ENCODE data around the gene SLC38A2.

The SLC38A2 gene

DNA sequence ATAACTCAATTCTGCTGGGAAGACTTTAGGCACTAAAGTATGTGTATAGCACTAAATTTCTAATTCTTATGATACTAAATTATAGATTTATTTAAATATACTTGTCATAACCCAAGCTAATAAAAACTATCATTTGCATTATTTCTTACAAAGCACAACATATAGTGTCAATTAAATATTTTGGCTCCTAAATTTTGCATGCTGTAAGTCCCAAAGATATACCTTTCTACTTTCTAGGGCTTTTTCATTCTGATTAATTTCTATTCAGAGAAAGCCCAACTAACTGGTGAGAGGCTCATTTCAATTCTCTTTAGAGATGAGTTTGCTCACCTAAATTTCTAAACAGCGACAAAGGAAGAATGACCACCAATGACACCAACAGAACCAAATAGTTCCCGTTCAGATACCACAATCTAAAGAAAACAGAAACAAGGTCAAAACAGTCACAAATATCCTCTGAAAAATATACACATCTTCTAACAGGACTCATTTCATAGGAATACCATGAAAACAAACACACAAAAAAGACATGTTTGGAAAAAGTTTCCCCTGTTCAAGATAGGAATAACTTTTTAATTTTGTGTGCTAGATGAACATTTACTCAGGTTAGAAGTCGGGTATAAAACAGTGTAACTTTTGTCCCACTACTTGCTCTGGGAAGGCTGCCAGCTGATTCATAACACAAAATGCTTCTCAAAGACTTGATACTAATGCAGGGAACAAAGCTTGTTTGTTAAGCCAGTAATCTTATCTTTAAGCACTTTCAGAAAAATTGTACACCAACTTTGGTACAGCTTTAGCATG lies 7.6 kb downstream of the SLC38A2 start:
- Mint-ChIP-seq H3K4me1 (ENCODE audit: low read depth) (peaks cover 88% of the 10 kb centered on the region), H3K9me3 (no peaks in the 10 kb centered on the region), H3K4me3 (peak overlapping the region; percentile 41), H3K27ac (peak overlapping the region; percentile 88), H3K36me3 (ENCODE audit: low read depth) (peaks cover 97% of the 10 kb centered on the region), H3K27me3 (no peaks in the 10 kb centered on the region)
- DNase-seq: no peak

DNA sequence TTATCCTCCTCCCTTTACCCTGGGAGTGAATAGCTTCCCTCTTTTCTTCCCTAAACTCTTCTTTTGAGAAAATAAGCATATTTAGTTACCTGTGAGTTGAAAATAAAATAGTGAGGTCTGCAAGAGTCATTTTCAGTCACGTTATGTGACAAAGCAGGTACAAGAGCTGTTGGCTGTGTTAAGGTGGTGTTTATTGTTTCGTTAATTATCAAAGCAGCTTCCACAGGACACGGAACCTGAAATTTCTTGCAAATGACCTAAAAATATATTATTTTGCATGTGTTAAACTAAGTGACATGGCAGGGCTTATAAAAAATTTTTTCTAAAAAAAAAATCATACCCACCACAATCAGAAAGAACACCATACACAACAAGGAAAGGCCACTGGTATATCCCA lies 8.3 kb downstream of the SLC38A2 start:
- Mint-ChIP-seq H3K4me1 (ENCODE audit: low read depth) (peaks cover 85% of the 10 kb centered on the region), H3K27me3 (no peaks in the 10 kb centered on the region), H3K36me3 (ENCODE audit: low read depth) (peaks cover 97% of the 10 kb centered on the region), H3K9me3 (no peaks in the 10 kb centered on the region), H3K27ac (no peak overlapping the region), H3K4me3 (no peak overlapping the region)
- no peak for DNase-seq

DNA sequence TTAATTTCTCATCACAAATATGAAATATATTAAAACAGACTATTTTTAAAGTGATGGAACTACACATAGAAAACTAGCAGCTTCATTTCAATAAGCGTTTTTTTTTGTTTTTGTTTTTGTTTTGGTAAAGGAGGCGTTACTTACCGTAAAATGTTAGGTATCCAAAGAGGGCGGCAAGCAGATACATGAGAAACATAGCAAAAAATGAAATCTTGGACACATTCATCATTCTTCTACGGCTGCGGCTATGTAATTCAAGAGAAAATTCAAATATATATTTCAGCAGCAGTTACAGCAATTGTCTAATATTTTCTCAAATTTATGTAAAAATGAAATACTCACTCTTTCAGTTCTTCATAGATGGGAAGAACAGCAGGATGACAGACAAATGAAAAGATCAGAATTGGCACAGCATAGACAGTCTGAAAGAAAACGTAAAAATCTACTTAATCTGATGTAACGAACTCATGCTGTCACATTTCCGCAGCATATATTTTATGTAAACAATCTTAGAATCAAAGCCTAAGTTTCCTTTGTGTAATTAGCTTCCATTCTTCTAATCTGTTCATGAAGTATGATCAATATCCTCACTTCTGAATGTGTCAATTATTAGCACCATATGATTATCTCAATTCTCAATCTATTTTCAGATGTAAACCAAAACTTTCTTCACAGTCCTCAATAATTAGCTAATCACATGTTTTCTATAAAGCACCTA lies 8.8 kb downstream of the SLC38A2 start:
- peaks cover 97% of the 10 kb centered on the region for H3K36me3 Mint-ChIP-seq (ENCODE audit: low read depth)
- DNase-seq: no peak
- no peaks in the 10 kb centered on the region for H3K9me3 Mint-ChIP-seq
- no peak overlapping the region for H3K4me3 Mint-ChIP-seq
- no peaks in the 10 kb centered on the region for H3K27me3 Mint-ChIP-seq
- H3K4me1 Mint-ChIP-seq (ENCODE audit: low read depth): peaks cover 82% of the 10 kb centered on the region
- H3K27ac Mint-ChIP-seq: no peak overlapping the region

DNA sequence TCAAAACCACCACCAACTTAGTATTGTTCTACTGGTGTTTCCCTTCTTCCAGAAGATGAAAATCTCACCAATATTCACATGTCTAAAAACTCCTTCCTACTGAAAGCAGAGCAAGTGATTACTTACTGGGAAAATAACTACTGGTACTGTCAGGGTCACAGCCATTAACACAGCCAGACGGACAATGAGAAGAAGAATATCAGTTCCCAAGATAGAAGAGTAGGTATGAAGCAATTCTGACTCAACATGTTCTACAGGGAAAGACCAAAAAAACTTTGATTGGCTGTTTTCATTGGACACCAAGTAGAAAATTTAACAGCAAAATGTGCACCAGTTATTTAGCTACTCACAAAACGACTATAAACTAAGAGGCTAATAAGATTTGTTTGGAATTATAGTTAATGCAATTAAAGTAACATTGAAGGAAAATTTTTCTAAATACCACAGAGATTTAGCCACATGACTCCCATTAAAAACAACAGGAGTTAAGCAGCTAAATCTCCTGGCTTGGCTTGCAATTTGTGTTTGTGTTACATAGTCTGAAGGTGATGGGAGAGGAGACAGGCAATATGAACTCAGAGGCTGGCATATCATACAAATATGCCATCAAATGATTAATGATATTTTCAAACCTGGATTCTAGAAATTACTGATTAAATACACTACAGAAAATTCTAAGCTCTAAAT lies 9.5 kb downstream of the SLC38A2 start:
- H3K4me1 Mint-ChIP-seq (ENCODE audit: low read depth): peaks cover 74% of the 10 kb centered on the region
- H3K4me3 Mint-ChIP-seq: no peak overlapping the region

DNA sequence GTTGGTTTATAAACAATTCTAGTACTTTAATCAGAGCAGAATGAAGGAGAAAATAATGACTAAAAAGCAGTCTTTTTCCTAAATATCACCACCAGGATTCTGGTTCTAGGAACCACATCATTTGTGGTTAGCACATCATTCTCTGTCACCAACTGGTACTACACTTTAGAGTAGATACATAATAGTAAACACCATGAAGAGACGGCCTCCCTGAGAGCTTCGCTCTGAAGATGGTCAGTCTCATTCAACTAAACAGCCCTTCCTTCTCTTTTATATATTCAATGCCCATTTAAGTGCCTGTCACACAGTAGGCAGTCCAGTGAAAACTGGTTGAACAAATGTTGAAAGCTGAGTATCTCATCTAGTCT lies 10.9 kb downstream of the SLC38A2 start:
- Mint-ChIP-seq H3K36me3 (ENCODE audit: low read depth) (peaks cover 85% of the 10 kb centered on the region), H3K27ac (peak overlapping the region; percentile 71), H3K4me1 (ENCODE audit: low read depth) (peaks cover 61% of the 10 kb centered on the region), H3K4me3 (no peak overlapping the region), H3K9me3 (no peaks in the 10 kb centered on the region), H3K27me3 (no peaks in the 10 kb centered on the region)
- no peak for DNase-seq

More for the DNA sequence above, 9.5 kb downstream of the SLC38A2 start:
- H3K36me3 Mint-ChIP-seq (ENCODE audit: low read depth): peaks cover 96% of the 10 kb centered on the region
- no peaks in the 10 kb centered on the region for H3K9me3 Mint-ChIP-seq
- no peak for DNase-seq
- no peaks in the 10 kb centered on the region for H3K27me3 Mint-ChIP-seq
- peak overlapping the region; percentile 88 for H3K27ac Mint-ChIP-seq

DNA sequence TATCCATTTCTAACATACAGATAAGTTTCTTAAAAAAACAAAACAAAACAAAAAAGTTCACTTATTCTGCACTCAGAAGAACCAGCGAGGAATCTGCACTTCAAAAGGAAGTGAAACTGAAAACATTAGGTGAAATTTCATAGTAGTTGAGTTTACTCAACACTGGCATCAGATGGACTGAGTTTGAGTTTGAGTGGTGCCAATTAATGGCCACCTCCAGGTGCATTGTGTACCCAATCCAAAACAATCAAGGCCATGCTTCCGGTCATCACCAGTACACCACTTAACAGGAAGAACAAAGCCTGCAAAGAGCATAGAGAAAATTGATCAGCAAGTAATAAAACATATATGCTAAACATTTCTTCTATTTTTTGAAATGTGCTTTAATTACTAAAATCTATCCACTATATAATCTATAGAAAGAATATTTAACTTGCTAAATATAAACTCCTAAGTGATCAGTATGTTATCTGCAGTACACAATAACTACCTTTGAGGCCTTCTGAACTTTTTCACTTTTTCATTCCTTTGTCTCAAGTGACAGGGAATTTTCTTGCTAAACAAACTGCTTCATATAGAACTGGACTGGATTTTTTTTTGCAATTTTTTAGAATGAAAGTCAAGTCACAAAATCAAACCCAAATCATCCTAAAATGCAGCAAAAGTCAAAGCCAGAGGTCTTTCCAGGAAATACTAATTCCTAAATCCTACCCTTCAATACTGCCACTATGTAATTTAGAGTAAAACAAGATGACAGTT lies 11.5 kb downstream of the SLC38A2 start:
- Mint-ChIP-seq H3K27ac (peak overlapping the region; percentile 79), H3K36me3 (ENCODE audit: low read depth) (peaks cover 79% of the 10 kb centered on the region), H3K4me3 (no peak overlapping the region), H3K9me3 (no peaks in the 10 kb centered on the region), H3K27me3 (no peaks in the 10 kb centered on the region), H3K4me1 (ENCODE audit: low read depth) (peaks cover 57% of the 10 kb centered on the region)
- DNase-seq: no peak

DNA sequence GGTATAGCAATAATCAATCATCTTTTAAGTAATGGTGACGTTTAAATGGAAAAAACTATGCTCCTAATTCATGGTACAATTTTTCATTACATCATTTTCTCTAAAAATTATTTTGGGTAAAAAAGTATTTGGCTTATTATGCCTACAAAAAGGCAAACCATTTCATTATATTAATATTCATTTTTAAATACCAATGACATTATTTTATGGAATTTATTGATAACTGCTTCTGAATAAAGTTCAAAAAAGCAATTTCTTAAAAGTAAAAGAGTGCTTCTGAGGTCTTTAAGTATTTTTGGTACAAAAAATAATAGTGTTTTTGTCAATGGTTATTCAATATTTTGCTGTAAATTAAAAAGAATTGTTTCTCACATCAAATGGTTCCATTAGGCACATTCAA lies 12.2 kb downstream of the SLC38A2 start:
- Mint-ChIP-seq H3K36me3 (ENCODE audit: low read depth) (peaks cover 72% of the 10 kb centered on the region), H3K27me3 (no peaks in the 10 kb centered on the region), H3K27ac (peak overlapping the region; percentile 79), H3K4me1 (ENCODE audit: low read depth) (peaks cover 51% of the 10 kb centered on the region), H3K9me3 (no peaks in the 10 kb centered on the region), H3K4me3 (no peak overlapping the region)
- no peak for DNase-seq

DNA sequence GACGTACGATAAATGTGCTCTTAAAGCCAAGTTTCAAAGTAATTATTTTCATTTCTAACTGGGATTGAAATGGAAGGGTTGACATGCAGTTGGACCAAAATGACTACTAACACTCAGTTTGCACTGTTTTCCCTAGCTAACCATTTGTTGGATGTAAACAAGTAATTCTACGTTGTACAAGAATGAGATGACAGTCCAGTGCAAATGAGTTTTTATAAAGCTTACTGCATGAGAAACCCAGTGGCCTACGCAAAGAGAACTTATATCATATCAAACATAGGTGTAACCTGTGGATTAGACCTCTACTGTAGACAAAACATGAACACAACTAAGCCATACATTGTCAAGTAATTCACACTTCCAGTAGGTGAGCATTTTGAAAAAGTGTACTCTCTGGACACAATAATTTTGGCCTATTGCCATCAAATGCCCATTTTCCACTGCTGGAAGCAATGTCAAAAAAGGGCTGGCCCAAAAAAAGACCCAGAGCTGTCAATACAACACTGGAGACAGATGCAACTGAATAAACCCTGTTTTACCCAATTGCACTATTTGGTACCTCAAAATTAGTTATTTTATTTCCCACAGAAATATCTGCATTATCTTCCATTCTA lies 12.8 kb downstream of the SLC38A2 start:
- Mint-ChIP-seq H3K9me3 (no peaks in the 10 kb centered on the region), H3K4me3 (no peak overlapping the region), H3K36me3 (ENCODE audit: low read depth) (peaks cover 66% of the 10 kb centered on the region), H3K27me3 (no peaks in the 10 kb centered on the region), H3K4me1 (ENCODE audit: low read depth) (peaks cover 49% of the 10 kb centered on the region), H3K27ac (no peak overlapping the region)
- DNase-seq: no peak

DNA sequence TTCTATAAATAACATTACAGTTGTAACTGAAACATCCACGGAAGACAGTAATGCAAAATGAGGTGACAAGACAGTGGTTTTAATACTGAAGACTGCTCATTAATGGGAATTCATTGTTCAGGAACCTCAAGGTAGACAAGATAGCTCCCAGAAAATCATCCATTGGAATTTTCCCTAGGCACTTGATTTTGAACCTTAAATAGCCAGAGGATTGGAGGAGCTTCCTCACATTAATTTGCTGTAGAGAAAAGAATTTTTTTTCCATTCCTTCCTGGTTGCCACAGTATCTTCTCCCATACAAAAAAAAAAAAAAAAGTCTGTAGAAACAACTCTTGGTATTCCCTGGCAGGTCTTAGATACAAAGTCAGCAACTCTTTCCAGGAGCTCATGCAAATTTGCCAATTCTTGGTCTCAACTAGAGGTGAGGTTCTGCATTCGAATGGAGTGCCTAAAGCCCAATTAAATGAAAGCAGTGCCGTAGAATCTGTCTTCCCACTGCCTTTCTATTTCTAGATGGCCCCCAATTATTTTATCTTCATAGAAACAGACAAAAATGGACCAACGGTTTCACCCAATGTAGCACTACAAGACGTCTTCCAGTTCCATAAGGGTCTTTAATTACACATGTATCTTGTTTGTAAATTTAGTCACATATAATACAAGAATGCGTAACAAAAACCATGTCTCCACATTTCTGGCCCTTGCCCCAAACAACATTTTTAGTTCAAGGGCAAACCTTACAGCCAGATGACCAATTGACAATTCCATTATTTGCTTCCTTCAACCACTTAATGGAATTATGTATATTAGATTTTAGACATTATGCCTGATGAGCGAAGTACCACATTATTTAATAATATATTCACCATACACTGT lies 13.5 kb downstream of the SLC38A2 start:
- Mint-ChIP-seq H3K9me3 (no peaks in the 10 kb centered on the region), H3K4me1 (ENCODE audit: low read depth) (peaks cover 51% of the 10 kb centered on the region), H3K36me3 (ENCODE audit: low read depth) (peaks cover 60% of the 10 kb centered on the region), H3K27ac (peak overlapping the region; percentile 22), H3K4me3 (no peak overlapping the region), H3K27me3 (no peaks in the 10 kb centered on the region)
- no peak for DNase-seq

DNA sequence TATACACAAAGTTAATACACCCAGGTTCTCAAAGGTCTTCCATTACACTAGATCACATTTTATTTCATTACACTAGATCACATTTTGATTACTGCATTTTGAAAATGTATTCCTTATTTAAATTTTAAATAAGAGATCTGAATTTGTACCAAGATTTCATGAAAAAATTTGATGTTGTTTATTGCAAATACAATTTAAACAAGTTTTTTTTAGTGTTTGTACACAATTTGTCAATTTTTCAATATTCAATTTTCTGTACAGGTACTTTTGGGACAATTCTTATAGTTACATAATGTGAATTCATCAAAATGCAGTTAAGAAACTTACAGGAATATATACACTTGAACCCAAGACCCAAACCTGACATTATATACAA lies 14.3 kb downstream of the SLC38A2 start:
- Mint-ChIP-seq H3K9me3 (no peaks in the 10 kb centered on the region), H3K4me1 (ENCODE audit: low read depth) (peaks cover 47% of the 10 kb centered on the region), H3K36me3 (ENCODE audit: low read depth) (peaks cover 53% of the 10 kb centered on the region), H3K27ac (no peak overlapping the region), H3K4me3 (no peak overlapping the region), H3K27me3 (no peaks in the 10 kb centered on the region)
- no peak for DNase-seq

DNA sequence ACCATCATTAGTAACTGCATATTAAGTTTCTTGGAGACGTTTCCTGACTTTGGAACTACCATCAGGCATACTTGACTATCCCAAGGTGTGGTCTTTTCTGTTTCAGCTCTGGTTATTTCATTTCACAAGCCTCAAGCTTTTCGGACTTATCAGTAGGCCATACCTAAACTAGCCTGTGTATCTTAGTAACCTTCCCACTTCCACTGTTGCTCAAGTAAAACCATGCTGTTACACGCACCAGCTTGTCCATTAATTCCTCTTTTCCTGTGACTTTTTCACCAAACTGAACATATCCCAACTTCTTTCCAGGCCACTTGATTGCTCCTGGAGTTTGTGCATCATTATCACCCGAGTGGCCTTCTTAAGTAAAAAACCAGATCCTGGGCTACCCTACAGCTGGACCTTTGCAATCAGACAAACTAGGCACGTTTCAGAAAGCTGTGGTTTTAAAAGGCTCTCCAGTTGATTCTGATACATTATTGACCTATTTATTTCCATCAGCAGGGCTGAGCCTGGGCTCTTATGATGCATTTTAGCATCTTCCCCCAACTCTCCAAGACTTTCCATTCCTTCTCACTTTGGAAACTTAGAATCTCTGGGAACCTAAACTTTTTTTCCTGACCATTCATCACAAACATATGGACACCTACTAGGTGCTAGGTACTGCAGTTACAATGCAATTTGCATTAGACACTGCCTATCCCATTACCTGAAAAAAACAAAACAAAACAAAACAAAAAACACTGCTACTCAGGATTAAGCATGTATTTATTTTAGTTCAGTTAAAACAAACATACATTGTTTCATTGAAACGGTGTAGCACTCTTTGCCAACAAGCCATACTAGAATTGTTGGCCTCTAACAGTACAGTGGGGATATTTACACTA lies 14.9 kb downstream of the SLC38A2 start:
- no peaks in the 10 kb centered on the region for H3K27me3 Mint-ChIP-seq
- H3K4me3 Mint-ChIP-seq: no peak overlapping the region
- H3K36me3 Mint-ChIP-seq (ENCODE audit: low read depth): peaks cover 47% of the 10 kb centered on the region
- H3K9me3 Mint-ChIP-seq: no peaks in the 10 kb centered on the region
- peaks cover 41% of the 10 kb centered on the region for H3K4me1 Mint-ChIP-seq (ENCODE audit: low read depth)
- no peak for DNase-seq
- no peak overlapping the region for H3K27ac Mint-ChIP-seq

DNA sequence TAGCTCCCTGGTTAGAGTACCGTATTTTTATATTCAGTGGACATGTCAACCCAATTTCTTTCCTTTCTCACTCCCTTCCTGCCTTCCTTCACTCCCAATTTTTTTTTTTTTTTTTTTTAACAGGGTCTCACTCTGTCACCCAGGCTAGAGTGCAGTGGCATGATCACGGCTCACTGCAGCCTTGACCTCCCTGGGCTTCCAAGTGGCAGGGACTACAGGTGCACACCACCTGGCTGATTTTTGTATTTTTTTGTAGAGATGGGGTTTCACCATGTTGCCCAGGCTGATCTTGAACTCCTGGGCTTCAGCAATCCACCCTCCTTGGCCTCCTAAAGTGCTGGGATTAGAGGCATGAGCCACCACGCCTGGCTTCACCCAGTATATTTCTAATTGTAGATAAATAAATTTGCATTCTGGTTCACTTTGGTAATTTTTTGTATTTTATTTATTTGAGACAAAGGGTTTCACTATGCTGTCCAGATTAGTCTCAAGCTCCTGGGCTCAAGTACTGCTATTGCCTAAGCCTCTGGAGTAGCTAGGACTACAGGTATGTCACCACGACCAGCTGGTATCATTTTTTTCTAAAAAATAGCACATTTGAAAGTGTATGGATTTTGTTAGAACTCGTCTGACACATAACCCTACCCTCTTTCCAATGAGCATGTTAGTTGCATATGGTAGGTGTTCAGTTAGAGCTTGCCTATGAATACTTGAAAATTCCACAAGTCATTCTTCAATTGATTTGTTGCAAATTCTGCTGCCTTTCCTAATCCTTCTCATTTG lies 15.7 kb downstream of the SLC38A2 start:
- Mint-ChIP-seq H3K4me3 (no peak overlapping the region), H3K36me3 (ENCODE audit: low read depth) (peaks cover 38% of the 10 kb centered on the region), H3K27me3 (no peaks in the 10 kb centered on the region), H3K27ac (no peak overlapping the region), H3K4me1 (ENCODE audit: low read depth) (peaks cover 34% of the 10 kb centered on the region), H3K9me3 (no peaks in the 10 kb centered on the region)
- DNase-seq: no peak

Data from activated T-cell treated with anti-CD3 and anti-CD28 coated beads, Interleukin-2, amount 50 U/mL, for 24 hours (primary cell).